PFSK-1 (cell line): ENCODE results near the gene ADRA2A.

Source experiments
- FOXP2 ChIP-seq: optimal IDR thresholded peaks from 2 replicates; pipeline ENCODE3; 2011; ENCODE audit warnings: borderline replicate concordance, control low read depth, inconsistent platforms; ENCODE audit not compliant: insufficient read depth; ENCODE audit errors: extremely low read length, extremely low read depth
- POLR2AphosphoS5 ChIP-seq: IDR thresholded peaks from 2 replicates; pipeline ENCODE4 v1.6.1; 2012; ENCODE audit warnings: low read depth, mild to moderate bottlenecking, control low read depth, low read length, moderate library complexity
- REST ChIP-seq, 2 experiments: IDR thresholded peaks; 2 replicates each; pipeline versions ENCODE4 v1.6.1 to v1.8.0; 2011 to 2012; ENCODE audit warnings: low read depth in 2 of 2, low read length in 2 of 2, control low read depth in 1 of 2, inconsistent platforms in 1 of 2, mild to moderate bottlenecking in 1 of 2, moderate library complexity in 1 of 2; ENCODE audit not compliant: insufficient read depth in 1 of 2
- SIN3A ChIP-seq: IDR thresholded peaks from 2 replicates; pipeline ENCODE4 v1.6.1; 2012; ENCODE audit warnings: mild to moderate bottlenecking, low read length, moderate library complexity, borderline replicate concordance; ENCODE audit not compliant: insufficient read depth
- TAF1 ChIP-seq: IDR thresholded peaks from 2 replicates; pipeline ENCODE4 v1.6.1; 2012; ENCODE audit warnings: low read length, control low read depth, borderline replicate concordance; ENCODE audit not compliant: insufficient read depth

- TF ChIP-seq TAF1 (no peak), REST (IDR thresholded peaks at IDR 0.05; ENCODE audit: insufficient read depth in 1 of 2, low read depth in 2 of 2, low read length in 2 of 2) (no peak), POLR2AphosphoS5 (no peak), SIN3A (no peak), FOXP2 (no peak)
These were observed 603 bp downstream of the ADRA2A start for GRCh38 chr10:111077479-111077784.
